HG02938 (cell line): Measurements from ENCODE around the gene PPP2R1A.
"Not testable (repeated sequence)": the region's sequence is repeated elsewhere in the genome, so short reads cannot be mapped to it uniquely, and the experiment has no call there.

Experiments
- ATAC-seq: cut with Tn5 transposase; IDR thresholded peaks from one replicate; pipeline ENCODE4 v1.9.1; 2021; ENCODE audit warnings: mild to moderate bottlenecking, moderate library complexity; ENCODE audit not compliant: unreplicated experiment

The PPP2R1A gene

DNA sequence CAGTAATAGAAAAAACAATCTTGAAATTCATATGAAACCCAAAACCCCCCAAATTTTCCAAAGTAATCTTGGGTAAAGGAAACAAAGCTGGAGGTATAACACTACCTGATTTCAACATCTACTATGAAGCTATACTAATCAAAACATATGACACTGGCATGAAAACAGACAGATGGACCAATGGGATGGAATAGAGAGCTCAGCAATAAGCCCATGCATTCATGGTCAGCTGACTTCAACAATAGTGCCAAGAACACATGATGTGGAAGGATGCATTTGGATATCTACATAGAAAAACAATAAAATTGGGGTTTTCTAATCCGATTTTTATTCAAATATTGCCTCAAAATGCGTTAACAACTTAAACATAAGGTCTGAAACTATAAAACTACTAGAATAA is 47.3 kb downstream of the PPP2R1A start:
- ATAC-seq = no peak

- ATAC-seq = no peak
Measured at GRCh38 chr19:52237771-52238400, 48.0 kb downstream of the PPP2R1A start.

DNA sequence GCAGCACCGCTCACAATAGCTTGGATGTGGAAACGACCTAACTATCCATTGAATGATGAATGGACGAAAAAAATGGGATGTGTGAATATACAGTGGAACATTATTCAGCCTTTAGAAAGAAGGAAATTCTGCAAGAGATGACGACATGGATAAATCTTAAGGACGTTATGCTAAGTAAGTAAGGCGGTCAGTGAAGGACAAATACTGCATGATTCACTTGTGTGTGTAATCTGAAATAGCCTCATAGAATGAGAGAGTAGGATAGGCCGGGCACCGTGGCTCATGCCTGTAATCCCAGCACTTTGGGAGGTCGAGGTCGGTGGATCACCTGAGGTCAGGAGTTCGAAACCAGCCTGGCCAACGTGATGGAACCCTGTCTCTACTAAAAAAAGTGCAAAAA is 54.2 kb downstream of the PPP2R1A start:
- no peak for ATAC-seq

- ATAC-seq = no peak
Measured at GRCh38 chr19:52248241-52248640, 58.4 kb downstream of the PPP2R1A start.

DNA sequence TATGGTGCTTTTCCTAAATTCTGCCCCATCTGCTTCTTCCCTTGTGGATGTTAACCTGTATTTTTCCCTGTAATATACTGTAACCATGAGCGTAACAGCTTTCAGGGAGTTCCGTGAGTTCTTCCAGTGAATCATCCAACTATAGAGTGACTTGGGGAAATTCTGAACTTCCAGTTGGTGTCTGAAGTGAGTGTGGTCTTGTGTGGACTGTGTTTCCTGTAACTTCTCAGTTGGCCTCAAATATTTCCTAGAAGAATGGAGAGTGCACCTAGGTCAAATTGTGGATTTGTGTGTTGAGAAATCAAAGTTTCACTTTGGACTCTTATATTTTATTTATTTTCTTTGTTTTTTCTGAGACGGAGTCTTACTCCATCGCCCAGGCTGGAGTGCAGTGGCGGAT is 68.6 kb downstream of the PPP2R1A start:
- ATAC-seq = no peak

DNA sequence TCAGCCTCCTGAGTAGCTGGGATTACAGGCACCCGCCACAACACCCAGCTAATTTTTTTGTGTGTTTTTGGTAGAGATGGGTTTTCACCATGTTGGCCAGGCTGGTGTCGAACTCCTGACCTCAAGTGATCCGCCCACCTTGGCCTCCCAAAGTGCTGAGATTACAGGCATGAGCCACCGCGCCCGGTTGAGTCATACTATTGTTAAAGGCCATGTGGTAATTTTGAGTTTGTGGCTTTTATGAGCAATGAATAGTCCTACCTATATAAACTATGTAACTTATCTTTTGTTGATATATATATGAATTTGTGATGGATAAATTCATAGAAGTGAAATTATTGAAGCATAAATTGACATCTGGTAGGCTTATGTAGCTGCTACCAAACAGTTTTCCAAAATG is 75.7 kb downstream of the PPP2R1A start:
- ATAC-seq = not testable (repeated sequence)

DNA sequence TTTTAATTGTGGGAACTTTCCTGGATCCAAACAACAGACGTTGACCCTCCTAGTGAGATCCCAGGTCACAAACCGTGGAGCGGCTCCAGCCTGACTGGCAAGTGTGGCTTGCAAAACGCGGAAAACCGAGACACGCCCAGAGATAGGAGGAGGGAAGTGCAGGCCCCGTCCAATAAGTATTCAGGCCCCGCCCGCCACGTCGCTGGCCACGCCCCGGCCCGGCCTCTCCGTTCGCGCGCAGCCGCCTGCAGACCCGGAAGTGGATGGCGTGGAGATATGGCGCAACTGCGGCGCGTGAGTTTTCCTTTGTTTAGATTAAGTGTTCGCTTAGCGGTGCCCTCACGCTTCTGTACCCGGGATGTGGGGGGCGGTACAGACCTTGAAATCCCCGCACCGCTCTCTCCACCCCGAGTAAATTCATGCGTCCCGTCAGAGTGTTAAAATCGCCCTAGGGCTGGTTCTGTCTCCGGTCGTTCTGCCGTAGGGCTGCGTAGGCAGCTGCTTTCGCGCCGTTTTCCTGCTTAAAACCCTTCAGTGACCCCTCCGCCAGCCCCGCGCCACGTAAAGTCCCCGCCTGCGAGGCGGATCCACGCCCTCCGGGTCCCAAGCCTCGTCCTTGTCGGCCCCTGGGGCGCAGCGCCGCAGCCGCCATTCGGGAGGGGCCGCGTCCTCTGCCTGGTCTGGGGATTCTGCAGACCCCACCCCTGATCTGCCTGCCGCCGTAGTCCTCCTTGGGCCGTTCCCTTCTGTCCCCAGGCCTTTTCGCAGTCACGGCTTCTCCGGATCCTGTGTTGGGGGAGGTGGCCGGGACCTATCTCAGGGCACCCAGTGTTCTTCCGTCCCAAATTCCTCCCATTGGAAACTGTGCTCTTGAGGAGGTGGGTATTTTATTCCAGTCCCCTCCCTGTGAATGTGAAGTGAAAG is 79.7 kb downstream of the PPP2R1A start, which contains the start of gene ZNF766:
Gene ZNF766 (plus strand): TSS at position 250 of the 924 bp plus-strand sequence. CDS start 27 bp downstream, at position 277.
- ATAC-seq = peak; percentile 93

DNA sequence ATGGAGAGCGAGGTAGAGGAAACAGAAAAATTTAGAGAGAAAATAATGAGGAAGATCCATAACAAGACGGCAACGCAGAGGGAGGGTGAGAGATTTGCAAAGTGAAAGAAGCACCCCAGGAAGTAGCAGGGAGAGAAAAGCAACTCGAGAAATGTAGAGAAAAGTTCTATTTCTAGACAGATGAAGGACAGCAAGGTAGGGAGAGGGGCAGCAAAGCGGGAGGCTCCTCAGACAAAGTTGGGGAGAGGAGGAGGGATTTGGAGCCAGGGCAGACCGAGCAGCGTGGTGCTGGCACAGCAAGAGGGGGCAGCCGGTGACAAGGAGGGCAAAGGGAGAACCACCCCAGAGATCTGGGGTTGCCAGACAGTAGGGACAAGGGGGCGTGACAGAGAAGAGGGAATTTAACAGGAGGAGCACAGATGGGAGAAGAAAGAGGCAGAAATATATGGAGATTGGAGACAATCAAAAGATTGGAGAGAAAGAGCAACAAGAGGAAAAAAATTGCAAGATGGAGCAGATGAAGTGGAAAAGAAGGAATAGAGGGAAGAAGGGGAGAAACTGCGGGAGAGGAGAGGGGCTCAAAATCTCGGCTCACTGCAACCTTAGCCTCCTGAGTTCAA is 80.5 kb downstream of the PPP2R1A start:
- ATAC-seq = no peak

DNA sequence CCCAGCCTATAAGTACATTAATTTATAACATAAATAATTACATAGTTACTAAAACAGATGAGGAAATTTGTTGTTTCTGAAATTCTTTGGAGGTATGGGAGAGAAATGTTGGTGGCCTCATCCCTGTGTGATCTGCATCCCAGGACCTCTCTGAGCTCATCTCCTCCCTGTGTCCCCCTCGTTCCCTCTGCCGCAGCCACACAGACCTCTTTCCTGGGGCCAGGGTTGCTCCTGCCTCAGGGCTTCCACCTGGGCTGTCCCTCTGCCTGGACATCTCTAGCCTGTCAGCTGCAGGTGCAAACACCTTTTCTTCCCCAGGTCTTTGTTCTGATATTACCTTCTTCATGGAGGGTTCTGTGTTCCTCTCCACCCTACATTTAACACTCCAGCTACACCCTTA is 83.4 kb downstream of the PPP2R1A start:
- ATAC-seq = no peak

GRCh38 chr19:52274191-52274590 is 84.3 kb downstream of the PPP2R1A start:
- ATAC-seq = no peak

DNA sequence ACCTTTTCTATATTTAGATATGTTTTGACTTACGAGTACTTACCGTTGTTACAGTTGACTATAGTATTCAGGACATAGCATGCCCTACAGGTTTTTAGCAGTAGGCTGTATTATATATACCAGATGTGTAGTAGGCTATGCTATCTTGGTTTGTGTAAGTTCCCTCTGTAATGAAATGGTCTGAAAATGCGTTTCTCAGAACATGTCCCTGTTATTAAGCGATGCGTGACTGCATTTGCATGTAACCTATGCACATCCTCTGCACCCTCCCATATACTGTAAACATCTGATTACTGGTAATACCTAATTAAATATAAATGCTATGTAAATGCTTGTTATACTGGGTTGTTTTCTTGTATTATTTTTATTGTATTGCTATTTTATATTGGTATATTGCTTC is 86.1 kb downstream of the PPP2R1A start:
- no peak for ATAC-seq

DNA sequence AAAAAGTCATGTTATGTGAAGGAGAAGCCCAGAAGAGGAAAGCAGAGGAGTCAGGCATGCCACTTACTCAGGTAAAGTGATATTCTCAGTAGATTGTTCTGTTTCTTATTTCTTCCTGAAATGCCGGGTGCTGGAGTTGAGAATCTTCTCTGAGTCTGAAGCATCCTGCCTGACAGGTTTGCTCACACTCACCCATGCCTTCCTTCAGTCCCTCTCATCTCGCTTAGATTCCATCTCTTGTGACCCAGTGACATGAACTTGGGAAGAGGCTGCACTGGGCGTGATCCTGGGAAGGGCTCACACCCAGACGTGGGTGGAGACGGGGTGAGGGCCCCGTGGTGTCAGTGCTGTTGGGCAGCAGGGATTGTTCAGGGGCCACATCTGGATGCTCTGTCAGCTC is 87.6 kb downstream of the PPP2R1A start:
- ATAC-seq = no peak
